Kidney (tissue), 14 donors: ENCODE data around the gene SLC9A2. TPM values are rescaled to one million over a fixed set of nuclear protein-coding genes. Genes with fewer than 3 reads are reported as not detected.
A peak's percentile ranks its signal among the peaks of the same experiment; 100 is the strongest.

ENCODE experiments used
- DNase-seq, 5 donors: peaks; one replicate each; pipeline ENCODE4 v3.0.0-alpha.2; 2013 to 2020
- FAIRE-seq: peaks from 2 replicates; lab custom pipeline; 2012; peaks lifted over from hg19 to GRCh38; lab: Jason Lieb, UNC
- H3K27ac ChIP-seq, 2 donors: one replicate each; pipeline ENCODE4 v1.7.0; 2013; ENCODE audit warnings: low read depth in 2 of 2, low read length in 2 of 2, inconsistent platforms in 1 of 2
- H3K27me3 ChIP-seq: one replicate; pipeline ENCODE4 v1.7.1; 2013; ENCODE audit warnings: low read length, inconsistent platforms; ENCODE audit not compliant: control insufficient read depth, insufficient read depth
- H3K36me3 ChIP-seq, 3 donors: one replicate each; pipeline versions ENCODE4 v1.7.0 to v1.7.1; 2013; ENCODE audit warnings: low read length in 3 of 3, control low read depth in 1 of 3, inconsistent platforms in 1 of 3; ENCODE audit not compliant: insufficient read depth in 3 of 3, control insufficient read depth in 2 of 3
- H3K4me1 ChIP-seq, 3 donors: one replicate each; pipeline versions ENCODE4 v1.7.0 to v1.7.1; 2013; ENCODE audit warnings: low read length in 3 of 3, inconsistent platforms in 1 of 3, low read depth in 1 of 3; ENCODE audit not compliant: control insufficient read depth in 2 of 3, insufficient read depth in 2 of 3
- H3K4me3 ChIP-seq, 3 donors: one replicate each; pipeline versions ENCODE4 v1.7.0 to v1.8.1; 2013; ENCODE audit warnings: low read length in 3 of 3, control low read depth in 1 of 3, inconsistent platforms in 1 of 3
- H3K9ac ChIP-seq, 3 donors: one replicate each; pipeline versions ENCODE4 v1.7.0 to v1.7.1; 2013; ENCODE audit warnings: low read length in 3 of 3, control low read depth in 1 of 3, inconsistent platforms in 1 of 3
- H3K9me3 ChIP-seq, 3 donors: one replicate each; pipeline versions ENCODE4 v1.7.0 to v1.7.1; 2013; ENCODE audit warnings: low read length in 3 of 3, control low read depth in 1 of 3, inconsistent platforms in 1 of 3; ENCODE audit not compliant: control insufficient read depth in 2 of 3, insufficient read depth in 1 of 3
- CTCF ChIP-seq: IDR thresholded peaks from 3 replicates; pipeline ENCODE4 v1.5.1; 2012; ENCODE audit warnings: mild to moderate bottlenecking, moderate library complexity, borderline replicate concordance; ENCODE audit not compliant: insufficient read depth; ENCODE audit errors: extremely low read depth
- intact Hi-C: fragments of 100-400 bp; cut with DNase I; formaldehyde crosslinking; loops from one replicate; pipeline ENCODE4 v1.11.1; 2022
- polyA plus RNA-seq: library from polyadenylated mRNA; stranded (reverse); fragments of 350-450 nt; fragmentation: Illumina TruSeq; extraction: RNeasy Lipid Tissue Mini Kit (QIAGEN cat#74804); gene quantifications from one replicate; pipeline ENCODE4 v1.2.3, GENCODE V29; 2014; ENCODE audit warnings: low read depth, low replicate concordance; ENCODE audit not compliant: insufficient read depth
- total RNA-seq: library from RNA; stranded (reverse); fragmentation: NEBNext Ultra II Directional; extraction: Animal tissue kit (Norgen Biotek cat#: 25700); gene quantifications from one replicate; pipeline ENCODE4 v1.2.1, GENCODE V29; 2021
- donor health status: control.
- donor health status: control.
- donor health status: control.
- donor health status: control.
- donor health status: control.
- donor health status: DM: yes; HTN: yes; CAD: no.
- donor health status: Normal renal cell carcinoma (clear cell type).

Gene SLC9A2
- total and polyA plus RNA-seq, 2 donors from 2014 or later, result 5.6 to 5.9 TPM

GRCh38 chr2:102707796-102708695 is 88.7 kb downstream of the SLC9A2 start:
- Histone ChIP-seq H3K4me3 (no peak overlapping the region), H3K9me3 (no peaks in the 10 kb centered on the region), H3K27me3 (no peaks in the 10 kb centered on the region), H3K4me1 (no peaks in the 10 kb centered on the region), H3K9ac (no peak overlapping the region), H3K36me3 (no peaks in the 10 kb centered on the region), H3K27ac (no peak overlapping the region)
- no peak for FAIRE-seq
- no peak for TF ChIP-seq CTCF
- DNase-seq, result peak in 4 of 5 donors; percentile 63 to 84 (median 76)
- intact Hi-C loops, result no loop called here

DNA sequence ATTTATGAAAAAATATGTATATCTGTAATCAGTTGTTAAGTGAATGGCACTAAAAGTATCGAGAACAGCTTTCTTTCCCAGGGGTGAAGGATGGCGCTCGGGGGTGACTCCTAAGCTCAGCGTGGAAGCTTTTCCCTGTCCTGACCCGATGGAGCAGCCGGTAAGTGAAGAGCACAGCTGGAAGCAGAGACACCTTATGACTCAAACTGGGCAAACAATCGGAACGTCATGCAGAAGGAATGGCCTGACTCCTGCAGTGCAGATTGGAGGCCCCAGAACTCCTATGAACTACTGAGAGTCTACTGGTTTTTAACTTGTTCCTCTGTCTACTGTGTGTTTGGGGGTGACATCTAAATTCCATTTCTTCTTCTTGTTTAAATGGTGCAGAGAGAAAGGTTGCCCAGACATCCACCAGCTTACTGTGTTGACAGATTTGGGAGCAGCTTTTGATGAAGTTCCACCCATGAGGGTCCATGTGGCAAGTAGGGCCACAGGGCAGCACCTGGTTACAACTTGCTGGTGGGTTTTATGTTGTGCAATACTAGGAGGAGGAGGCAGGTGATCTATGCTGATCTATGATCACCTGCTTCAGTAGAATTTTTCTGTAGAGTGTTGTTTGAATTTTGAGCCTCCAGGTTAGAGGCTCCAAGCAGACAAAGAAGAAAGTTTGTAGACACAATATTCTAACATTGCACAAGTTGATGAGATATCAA is 89.7 kb downstream of the SLC9A2 start:
- no peaks in the 10 kb centered on the region for H3K27me3 ChIP-seq
- no peaks in the 10 kb centered on the region for H3K4me1 ChIP-seq
- TF ChIP-seq CTCF, result no peak
- H3K9ac ChIP-seq, result no peak overlapping the region
- no peak overlapping the region for H3K4me3 ChIP-seq
- H3K9me3 ChIP-seq, result no peaks in the 10 kb centered on the region
- intact Hi-C loops, result no loop called here
- no peak overlapping the region for H3K27ac ChIP-seq
- no peaks in the 10 kb centered on the region for H3K36me3 ChIP-seq
- DNase-seq (peak in 2 of 5 donors; percentile 51 to 55), FAIRE-seq (no peak)

GRCh38 chr2:102717308-102718018 is 98.1 kb downstream of the SLC9A2 start:
- H3K9ac ChIP-seq, result no peak overlapping the region
- TF ChIP-seq CTCF, result no peak
- no peaks in the 10 kb centered on the region for H3K9me3 ChIP-seq
- no peaks in the 10 kb centered on the region for H3K27me3 ChIP-seq
- H3K36me3 ChIP-seq, result peaks cover 2 to 31% (median 13%) of the 10 kb centered on the region in 3 donors
- no peak for FAIRE-seq
- no peaks in the 10 kb centered on the region for H3K4me1 ChIP-seq
- DNase-seq, result no peak
- H3K27ac ChIP-seq, result no peak overlapping the region
- intact Hi-C loops, result no loop called here
- H3K4me3 ChIP-seq, result no peak overlapping the region
